ENCODE measurements around the gene GPR68.

DNA sequence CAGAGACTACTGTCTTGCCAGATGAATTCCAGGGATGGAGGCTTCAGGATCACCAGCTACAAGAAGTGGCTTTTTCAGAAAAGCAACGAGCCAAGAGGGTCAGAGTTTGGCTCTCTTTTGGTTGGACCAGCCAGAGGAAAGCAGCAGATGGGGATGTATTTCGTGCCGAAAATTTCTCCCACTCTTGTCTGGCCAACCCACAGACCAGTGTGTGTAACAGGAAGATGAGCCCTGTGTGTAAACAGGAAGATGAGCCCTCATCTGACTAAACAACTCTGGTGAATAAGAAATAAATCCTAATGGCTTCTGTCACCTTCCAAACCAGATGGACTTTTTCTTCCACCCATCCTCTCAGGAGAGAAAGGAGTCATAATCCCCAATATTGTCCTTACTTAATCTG lies 13.1 kb downstream of the GPR68 start:
- TF ChIP-seq, protein P1, sequence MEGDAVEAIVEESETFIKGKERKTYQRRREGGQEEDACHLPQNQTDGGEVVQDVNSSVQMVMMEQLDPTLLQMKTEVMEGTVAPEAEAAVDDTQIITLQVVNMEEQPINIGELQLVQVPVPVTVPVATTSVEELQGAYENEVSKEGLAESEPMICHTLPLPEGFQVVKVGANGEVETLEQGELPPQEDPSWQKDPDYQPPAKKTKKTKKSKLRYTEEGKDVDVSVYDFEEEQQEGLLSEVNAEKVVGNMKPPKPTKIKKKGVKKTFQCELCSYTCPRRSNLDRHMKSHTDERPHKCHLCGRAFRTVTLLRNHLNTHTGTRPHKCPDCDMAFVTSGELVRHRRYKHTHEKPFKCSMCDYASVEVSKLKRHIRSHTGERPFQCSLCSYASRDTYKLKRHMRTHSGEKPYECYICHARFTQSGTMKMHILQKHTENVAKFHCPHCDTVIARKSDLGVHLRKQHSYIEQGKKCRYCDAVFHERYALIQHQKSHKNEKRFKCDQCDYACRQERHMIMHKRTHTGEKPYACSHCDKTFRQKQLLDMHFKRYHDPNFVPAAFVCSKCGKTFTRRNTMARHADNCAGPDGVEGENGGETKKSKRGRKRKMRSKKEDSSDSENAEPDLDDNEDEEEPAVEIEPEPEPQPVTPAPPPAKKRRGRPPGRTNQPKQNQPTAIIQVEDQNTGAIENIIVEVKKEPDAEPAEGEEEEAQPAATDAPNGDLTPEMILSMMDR (IDR thresholded peaks at IDR 0.05 in 8 of 11, conservative IDR thresholded peaks at IDR 0.05 in 3 of 11): no peak
- TF ChIP-seq POLR2A (IDR thresholded peaks at IDR 0.05) (no peak), POLR2AphosphoS5 (IDR thresholded peaks at IDR 0.05) (no peak)
